Activated CD4-positive, alpha-beta T cell treated with anti-CD3 and anti-CD28 coated beads, Interleukin-2, Interleukin-6, amounts not matched to agents 100 ng/mL and 50 ng/mL, durations not matched to agents 16 hours and 8 hours (primary cell): ENCODE data around the gene HOXB3.

Experiments
- DNase-seq: peaks from one replicate; pipeline ENCODE4 v3.0.0-alpha.2; 2020

HOXB3 gene

DNA sequence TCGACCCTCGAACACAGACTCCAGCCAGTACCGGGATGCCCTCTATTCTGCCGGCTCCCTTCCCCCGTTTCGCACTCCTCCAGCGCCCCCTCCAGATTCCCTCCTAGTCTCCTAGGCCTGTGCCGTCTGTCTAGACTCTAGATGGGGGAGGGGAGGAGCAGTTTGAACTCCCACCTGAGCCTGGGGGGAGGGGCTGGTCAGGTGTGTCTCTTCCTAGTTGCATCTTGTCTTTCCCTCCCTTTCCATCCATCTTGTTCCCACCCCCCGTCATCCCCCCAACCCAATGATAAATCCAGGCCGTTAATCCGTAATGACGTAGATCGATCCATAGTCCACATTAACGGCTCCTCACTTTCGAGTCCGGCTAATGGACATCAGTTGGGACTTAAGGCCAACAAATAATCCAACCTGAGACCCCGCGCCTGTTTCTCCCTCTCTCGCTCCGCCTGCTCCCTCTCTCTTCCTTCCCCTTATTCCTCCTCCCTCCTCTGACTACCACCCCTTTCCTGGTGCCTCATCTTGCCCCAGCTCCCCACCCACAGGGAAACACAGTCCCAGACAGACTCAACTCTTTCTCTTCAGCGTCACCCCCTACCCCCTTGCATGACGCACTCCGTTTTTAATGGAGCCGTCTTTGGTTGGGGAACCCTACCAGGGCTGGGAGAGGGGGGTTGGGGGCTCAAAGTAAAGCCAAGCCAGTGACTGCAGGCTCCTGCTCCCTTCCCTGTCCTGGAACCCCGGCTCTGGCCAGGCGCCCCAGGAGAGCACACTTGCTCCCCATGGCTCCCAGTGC lies 6.9 kb upstream of the HOXB3 start:
- DNase-seq: no peak

DNA sequence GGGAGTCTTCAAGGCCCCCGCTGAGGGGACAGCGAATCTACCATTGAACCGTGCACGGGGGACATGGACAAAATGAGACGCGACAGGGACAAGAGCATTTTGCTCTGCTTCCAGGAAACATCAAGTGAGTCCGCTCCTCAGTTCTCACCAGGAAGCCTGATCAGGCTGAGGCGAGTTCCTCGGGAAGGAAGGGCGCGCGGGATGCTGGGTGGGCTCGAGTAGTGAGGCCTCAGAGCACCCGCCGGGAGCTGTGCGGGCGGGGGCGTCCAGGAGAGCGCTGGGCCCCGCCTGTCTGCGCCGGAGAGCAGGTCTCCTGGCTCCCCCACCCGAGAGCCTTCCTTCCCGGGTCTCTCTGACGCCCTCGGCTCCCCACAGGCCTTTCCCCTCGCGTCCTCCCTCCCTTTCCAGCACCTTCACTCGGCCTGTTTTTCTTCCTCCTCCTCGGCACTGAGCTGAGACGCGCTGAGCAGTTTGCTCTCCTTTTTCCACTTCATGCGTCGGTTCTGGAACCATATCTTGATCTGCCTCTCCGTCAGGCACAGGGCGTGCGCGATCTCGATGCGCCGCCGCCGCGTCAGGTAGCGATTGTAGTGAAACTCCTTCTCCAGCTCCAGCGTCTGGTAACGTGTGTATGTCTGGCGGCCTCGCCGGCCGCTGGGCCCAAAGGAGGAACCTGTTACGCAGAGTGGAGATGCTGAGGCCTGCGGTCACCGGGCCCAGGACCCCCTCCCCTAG lies 6.1 kb upstream of the HOXB3 start:
- peak; percentile 45 for DNase-seq

DNA sequence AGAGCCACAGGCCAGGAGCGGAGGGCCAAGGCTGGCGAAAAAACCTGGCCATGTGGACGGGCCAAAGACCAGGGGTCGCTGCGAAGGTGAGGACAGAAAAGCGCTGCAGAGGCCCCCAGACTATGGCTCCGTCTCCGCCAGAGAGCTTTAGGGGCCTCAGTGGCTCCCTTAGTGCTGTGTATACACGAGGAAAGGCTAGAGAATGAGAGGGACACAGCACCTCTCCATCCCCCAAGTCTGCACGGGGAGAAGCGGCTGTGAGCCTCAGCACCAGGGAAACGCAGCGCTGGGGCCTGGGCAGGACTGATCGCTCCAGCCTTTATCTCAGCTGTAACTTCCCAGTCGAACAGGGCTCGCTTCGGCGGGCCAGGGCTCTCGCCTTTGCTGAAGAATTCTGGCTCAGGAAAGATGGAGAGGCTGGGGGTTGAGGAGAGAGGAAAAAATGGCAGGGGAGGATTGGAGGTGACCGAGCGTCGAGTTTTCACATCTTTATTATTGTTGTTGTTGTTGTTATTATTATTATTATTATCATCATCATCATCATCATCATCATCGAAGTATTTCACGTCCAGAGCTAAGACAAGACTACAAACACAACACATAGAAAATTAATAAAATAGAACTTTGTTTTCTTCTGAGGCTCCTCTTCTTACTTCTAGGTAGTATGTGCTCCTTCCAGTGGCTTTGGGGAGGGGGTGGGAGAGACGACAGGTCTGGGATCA lies 5.4 kb upstream of the HOXB3 start:
- no peak for DNase-seq

DNA sequence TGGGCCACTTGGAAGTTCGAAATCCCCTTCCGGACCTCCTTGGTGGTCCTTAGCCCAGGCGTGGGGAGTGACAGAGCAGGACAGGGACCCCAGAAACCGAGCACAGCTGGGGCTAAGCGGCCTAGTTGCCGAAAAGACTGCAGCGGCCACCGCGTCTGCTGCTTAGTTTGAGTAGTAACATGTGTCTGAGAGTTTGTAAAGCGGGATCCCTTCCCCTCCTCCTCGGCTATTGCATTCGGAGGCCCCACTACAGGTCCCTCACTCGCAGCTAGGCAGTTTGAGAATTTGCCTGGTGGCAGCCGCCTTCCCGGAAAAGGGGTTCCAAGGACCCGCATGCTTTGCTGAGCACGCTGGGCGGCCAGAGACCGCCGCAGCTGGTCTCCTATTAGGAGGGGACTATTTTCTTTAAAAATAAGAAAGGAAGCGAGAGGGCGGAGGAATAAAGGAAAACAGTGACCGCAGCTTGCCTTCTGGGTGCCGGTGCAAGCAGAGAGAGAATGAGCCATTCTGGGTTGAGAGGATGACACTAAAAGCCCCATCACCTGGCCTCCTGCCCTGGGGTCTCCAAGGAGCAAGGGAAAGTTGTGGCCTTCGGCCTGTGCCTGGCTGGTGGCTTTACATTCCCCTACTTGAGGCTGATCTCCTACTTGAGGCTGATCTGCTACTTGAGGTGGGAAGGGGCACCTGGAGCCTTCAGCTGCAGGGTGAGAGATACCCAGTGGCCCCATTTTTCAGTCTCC lies 4.7 kb upstream of the HOXB3 start:
- DNase-seq: no peak

DNA sequence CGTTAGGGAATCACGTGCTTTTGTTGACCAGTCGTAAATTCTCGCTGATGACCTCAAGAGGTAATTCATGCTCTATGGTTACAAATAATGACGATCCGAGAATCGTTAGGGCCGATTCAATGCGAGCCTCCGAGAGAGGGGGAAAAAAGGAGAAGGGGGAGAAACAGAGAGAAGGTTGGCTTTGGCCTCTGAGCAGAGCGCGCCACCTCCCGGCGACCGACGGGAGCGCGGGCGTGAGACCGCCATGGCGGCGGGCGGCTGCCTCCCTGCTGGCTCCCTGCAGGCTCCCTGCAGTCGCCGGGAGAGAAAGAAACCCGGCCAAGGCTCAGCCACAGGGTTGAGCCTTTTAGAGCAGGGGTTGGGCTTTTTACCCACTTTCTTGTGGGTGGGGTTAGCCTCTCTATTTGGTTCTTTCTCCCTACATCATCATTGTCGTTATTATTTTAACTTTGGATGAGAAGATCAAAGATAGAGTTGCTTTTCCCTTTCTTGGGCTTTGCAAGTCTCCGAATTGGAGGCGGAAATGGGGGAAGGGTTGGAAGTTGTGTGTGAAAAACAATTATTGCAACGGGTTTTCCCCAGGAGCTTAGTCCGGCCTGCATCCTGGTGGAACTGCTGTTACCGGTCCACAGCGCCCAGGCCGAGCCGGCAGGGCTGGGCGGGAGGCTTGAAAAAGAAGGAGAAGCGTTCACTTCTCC lies 3.9 kb upstream of the HOXB3 start:
- peak; percentile 89 for DNase-seq

DNA sequence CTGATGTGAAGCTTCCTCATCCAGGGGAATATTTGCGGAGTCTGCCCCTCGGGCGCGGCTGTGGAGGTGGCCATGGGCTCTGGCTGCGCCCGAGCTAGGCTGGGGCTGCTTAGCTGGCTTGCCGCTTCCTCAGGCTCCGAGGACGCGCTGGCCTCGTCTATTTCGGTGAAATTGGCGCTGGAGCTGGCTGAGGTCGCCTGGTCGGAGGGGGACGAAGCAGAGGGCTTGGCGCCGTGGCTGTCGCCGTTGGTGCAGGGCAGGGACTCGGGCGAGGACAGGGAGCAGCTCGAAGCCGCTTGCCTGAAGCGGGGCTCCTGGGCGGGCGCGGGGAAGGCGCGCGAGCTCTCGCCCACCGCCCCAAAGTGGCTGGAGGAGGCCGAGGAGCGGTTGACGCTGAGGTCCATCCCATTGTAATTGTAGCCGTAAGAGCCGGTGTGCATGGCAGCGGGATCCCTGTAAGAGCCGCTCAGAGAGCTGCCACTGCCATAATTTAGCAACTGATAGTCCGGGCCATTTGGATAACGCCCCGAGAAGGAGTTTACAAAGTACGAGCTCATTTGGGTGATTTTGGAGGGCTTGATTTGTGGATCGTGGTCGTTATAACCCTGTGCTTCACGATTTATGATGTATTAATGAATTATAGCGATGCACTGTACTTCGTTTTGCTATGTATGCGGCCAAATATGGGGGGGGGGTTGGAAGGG lies 3.2 kb upstream of the HOXB3 start, which contains the start of gene HOXB5:
HOXB5 (minus strand) TSS at position 654 of the 704 bp plus-strand sequence; CDS start at position 557, 97 bp downstream.
- no peak for DNase-seq

DNA sequence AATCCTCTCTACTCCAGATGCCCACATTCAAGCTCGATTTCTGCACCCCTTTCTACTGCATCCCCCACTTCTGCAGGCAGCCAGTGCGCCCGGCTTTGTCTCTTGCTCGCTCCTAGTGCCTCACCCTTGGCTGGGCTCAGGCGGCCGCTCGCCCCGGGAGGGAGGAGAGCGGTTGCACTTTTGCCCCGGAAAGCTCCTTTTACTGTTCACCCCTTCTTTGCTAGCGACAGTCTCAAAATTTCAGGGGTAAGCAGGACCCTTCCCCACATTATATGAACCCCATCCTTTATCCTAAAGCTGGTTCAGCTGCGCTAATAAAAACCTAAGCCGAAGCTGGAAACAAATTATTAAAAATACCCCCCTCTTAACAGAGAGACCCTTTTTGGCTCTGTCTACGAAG lies 2.5 kb upstream of the HOXB3 start:
- no peak for DNase-seq

DNA sequence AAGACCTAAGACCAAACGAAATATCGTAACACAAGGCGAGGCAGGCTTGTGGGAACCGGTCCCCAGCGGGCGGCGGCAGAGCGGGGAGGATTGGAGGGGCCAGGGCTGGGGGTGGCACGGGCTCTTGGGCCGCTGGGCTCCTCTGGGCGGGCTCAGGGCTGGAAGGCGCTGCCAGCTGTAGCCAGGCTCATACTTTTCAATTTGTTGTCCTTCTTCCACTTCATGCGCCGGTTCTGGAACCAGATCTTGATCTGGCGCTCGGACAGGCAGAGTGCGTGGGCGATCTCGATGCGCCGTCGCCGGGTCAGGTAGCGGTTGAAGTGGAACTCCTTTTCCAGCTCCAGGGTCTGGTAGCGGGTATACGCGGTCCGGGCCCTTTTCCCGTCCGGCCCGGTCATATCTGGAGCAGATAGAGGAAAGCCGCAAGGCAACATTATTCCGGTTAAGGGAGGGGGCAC lies 2.0 kb upstream of the HOXB3 start:
- no peak for DNase-seq

DNA sequence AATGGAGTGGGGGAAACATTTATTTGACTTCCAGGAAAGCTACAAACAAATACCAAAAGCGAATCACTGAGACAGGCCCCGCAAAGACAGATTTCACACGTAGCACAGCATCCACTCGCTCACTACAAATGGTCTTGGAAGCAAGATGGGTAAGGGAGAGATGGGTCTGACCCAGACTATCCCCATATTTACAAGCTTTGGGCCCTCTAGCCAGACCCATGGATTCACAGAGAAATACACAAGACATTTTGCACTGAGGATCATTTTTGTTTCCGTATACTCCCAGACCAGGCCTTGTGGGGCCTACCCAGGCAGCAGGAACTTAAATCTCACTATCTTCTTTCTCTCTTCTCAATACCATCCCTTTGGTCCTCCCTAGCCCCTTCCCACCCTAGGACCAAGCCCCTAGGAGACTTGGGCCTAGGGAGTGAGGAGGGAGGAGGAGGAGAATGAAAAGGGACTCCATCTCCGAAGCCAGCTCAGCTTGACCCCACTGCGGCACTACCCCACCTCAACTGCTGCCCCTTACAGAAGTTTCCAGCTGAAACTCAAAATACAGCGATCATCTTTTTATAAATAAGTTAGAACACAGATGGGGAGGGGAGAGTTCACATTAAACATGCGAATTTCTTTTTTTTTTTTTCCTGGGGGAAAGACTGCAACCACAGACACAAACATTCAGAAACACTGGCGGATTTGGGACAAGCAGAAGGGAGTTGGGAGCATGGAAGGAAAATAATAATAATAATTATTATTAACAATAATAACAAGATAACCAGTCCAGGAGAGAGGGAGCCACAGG lies 1.4 kb upstream of the HOXB3 start:
- no peak for DNase-seq

DNA sequence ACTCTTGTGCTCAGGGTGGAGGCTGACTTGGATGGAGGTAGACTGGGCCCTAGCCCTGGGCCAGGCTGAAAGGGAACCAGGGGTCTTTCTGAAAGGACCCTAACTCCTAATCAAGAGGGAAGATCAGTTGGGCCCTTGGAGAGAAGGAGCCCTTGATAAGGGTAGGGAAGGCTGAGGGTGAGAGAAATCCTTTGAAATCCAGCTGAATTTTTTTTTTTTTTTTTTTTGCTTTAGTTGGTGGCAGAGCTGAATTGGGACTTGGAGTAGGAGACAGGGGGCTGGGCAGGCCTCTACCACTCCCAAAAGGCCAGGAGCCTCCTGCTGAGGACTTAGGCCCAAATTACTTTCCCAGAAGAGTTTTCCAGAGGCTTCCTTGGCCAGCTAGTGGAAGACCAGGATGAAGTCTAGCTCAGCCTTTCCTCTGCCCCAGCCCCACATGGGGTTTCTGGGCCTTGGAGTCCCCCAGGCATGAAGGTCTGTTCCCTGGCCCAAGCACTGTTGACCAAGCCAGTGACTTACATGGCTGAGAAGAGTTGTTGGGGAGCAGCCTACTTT lies 643 bp upstream of the HOXB3 start:
- no peak for DNase-seq

DNA sequence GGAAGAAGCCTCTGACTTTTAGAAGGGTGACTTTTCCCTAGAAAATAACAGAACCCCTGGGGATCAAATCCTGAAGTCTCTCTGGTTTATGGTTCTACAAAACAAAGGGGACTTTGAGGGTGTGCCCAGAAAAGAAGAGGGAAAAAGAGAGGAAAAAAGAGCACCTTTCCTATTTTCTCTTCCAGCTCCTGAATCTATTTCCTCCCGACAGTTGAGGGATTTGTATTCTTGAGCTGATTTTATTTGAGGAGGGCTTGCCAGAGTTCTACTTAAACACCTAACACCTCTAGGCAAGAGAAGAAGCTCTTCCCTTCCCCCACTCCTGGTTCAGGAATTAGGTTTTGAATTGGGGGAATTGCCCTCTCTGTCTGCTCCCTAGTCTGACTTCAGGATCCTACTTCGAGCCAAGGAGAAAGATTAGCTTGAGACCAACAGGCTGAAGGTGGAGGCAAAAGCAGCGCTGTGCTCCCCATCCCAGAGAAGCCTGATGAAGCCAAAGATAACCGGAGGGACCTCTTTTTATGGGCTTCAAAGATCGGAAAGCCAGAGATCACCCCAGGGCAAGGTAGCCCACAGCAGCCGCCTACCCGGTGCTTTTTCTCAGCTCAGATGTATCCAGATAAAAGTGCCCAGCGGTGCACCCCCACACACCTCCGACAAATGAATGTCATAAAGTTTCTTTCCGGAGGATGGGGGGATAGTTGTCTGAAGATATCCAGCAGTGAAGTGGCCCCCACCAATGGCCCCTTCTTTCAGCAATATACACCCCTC lies 796 bp downstream of the HOXB3 start:
- DNase-seq: no peak

DNA sequence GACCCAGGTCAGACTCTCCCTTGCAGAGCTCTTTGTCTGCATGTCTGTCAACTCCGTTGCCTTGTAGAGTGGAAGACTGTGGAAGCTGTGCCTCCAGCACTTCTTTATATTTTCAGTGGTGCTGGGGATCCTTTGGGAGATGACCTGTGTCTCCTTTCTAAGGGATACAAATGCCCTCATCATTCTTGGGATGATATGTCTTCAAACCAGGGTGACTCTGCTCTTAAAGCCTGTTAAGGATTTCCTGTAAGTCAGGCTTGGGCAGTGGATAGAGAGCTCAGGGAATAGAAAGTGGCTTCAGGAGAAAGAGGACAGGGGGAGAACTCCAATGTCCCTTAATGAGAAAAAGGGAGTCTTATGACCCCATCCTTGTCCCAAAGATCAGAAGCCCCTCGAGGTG lies 1.5 kb downstream of the HOXB3 start:
- DNase-seq: no peak

DNA sequence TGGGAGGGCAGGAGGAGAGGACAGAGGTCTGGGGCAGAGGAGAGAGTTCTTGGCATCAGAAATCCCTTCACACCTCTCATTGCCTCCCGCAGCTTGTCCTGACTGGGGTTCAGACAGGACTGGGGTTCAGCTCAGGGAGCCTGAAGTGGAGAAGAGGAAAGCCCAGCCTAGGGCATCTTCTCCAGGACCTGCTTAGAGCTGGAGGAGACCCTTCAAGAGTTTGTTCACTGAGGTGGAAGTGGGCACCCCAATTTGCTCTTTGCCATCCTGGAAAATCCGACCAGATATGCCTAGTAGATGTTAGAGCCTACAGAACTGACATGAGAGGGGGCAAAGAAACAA lies 2.0 kb downstream of the HOXB3 start:
- DNase-seq: no peak

DNA sequence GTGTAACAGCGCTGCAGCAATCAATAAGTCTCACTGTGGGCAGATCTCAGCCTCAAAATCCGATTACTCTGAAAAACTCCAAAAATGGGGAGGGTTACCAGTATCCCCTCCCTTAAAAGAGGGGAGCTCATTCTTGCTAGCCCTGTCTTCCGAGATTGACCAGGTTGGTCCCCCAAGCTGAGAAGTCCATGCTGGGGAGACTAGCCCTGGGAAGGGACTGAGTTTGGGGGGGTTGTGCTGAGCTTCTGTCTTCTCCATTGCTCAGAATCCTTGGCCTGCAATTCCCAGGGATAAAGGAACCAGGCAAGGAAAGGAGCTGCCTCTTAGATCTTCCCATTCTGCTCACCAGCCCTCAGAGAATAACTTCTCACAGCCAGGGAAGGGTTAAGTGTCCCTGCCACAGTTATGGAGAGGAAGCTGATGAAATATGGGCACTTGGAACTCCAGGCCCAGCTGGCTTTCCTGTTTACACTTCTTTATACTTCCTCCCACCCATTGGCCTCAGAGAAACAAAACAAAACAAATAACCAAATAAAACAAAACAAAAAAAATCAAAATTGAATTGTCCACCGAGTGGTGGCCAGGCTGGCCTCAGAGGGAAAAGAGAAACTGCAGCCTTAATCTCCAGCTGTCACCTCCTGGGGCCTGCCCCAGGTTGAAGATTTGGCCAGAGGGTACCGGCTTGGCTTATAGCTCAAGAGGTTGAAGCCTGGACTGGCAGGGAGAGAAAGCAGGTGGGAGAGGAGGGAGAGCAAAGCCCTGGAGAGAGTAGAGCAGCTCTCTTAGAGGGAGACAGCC lies 2.6 kb downstream of the HOXB3 start:
- DNase-seq: no peak

DNA sequence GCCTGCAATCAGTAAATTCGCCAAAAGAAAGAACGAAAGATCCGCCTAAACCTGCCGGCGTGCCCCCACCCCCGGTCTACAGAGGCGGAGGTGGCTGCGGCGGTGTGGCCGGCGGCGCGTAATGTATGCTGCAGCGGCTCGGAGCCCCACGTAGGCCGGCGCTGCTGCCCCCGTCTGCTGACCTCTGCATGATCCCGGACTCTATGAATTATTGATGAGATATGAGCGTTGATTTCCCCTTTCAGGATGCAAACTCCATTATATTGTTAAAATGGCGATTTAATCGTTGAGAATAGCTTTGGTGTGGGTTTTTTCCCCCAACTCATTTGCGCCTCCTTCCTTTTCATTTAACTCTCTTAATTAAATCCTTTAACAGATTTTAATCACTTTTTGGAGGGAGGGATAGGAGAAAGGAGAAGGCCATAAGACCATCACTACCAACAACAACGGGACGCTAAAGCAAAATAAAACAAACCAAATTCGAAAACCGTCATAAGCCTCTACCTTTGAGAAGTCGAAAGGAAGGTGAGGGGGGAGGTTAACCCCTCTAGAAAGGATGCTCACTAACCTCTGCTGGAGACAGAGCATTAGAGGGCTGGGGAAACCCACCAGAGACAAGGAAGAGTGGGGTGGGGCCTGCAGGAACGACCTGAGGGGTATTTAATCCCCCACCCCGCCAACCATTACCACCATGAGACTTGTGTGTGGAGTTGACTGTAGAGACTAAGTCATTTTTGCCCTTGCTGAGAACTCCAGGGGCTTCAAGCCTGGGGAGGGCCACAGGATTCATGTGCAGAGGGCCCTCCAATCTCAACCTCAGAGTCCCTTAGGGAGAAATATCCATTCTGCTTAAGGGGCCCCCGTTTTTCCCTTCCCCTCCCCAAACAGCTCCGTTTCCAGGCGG lies 3.4 kb downstream of the HOXB3 start:
- peak; percentile 25 for DNase-seq

DNA sequence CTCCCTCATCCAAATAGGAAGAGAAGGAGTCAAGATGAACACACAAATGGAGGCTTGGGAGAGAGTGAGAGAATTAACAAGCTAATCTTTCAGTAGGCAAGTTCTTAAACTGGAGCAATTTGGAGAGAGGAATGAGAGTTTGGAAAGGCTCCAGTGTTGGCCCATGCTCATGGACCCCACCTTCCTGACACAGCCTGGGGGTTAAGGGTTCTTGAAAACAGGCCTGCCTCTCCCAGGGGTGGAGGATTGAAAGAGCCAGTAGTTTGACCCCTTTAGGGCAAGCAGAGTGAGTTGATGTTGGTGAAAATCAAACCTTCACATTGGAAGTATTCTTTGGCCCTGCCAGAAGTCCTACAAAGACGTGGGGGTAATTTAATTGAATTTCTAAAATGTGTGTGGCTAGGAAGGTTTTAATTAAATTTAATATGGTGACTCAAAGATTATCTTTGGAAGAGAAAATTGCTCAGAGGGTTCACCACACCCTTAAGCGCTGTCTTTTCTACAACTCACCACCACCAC lies 5.8 kb downstream of the HOXB3 start:
- DNase-seq: no peak

DNA sequence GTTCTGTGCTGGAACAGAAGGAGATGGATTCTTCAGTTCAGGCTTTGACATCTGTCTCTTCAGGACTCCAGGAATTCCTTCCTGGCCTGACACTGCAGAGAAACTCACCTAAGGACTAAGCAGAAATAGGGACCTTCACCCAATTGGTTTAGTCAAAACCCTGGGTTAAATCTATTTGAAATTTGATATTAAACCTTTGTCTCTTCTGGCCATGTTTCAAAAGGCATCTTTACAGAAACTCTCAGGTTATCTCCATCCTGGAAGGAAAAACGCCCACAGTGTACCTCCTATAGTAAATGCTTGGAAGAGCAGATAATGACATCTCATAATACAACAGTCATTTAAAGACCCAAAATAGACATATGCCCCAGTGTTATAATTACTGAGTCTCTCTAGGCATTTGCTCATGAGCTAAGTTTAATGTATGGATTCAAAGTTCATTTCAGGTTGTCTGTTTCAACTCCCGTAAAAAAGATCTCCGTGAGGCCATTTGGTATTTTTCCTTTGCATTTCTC lies 6.3 kb downstream of the HOXB3 start:
- no peak for DNase-seq
